DND-41 (cell line): ENCODE measurements around the gene CYP3A7.

Source experiments
- ATAC-seq: fragments of 200-7000 bp; cut with Tn5 transposase; 3 replicates; pipeline ENCODE4 v1.9.1; 2021; ENCODE audit warnings: low read depth; ENCODE audit not compliant: insufficient read depth
- DNase-seq: peaks from one replicate; pipeline ENCODE4 v3.0.0-alpha.2; 2020
- H2AFZ ChIP-seq: 2 replicates; pipeline ENCODE4 v1.6.0; 2012; ENCODE audit warnings: low read depth, low read length
- H3K27ac ChIP-seq: 2 replicates; pipeline ENCODE4 v1.5.1; 2012; ENCODE audit warnings: low read length, inconsistent platforms
- H3K27me3 ChIP-seq: fragments of 200-600 bp; sonication (generic); 2 replicates; pipeline ENCODE4 v1.6.0; 2012; ENCODE audit warnings: low read length, mild to moderate bottlenecking, inconsistent platforms; ENCODE audit not compliant: insufficient read depth, poor library complexity
- H3K36me3 ChIP-seq: 2 replicates; pipeline ENCODE4 v1.5.1; 2012; ENCODE audit warnings: low read length, inconsistent platforms; ENCODE audit not compliant: insufficient read depth
- H3K4me1 ChIP-seq: 2 replicates; pipeline ENCODE4 v1.5.1; 2012; ENCODE audit warnings: mild to moderate bottlenecking, low read length; ENCODE audit not compliant: insufficient read depth
- H3K4me2 ChIP-seq: 2 replicates; pipeline ENCODE4 v1.6.0; 2012; ENCODE audit warnings: mild to moderate bottlenecking, moderate library complexity, low read length, inconsistent platforms; ENCODE audit not compliant: insufficient read depth
- H3K4me3 ChIP-seq, 2 experiments: fragments of 200-600 bp in 1 of 2; shearing (Covaris generic) in 1 of 2; 2 replicates each; pipeline ENCODE4 v1.5.1; 2012 to 2016; ENCODE audit warnings: inconsistent platforms in 2 of 2, low read length in 2 of 2, mild to moderate bottlenecking in 2 of 2, low read depth in 1 of 2, moderate library complexity in 1 of 2
- H3K79me2 ChIP-seq: 2 replicates; pipeline ENCODE4 v1.6.0; 2012; ENCODE audit warnings: low read length, inconsistent platforms; ENCODE audit not compliant: insufficient read depth
- H3K9ac ChIP-seq: 2 replicates; pipeline ENCODE4 v1.6.0; 2012; ENCODE audit warnings: low read depth, mild to moderate bottlenecking, inconsistent platforms, low read length, moderate library complexity
- H3K9me3 ChIP-seq: 2 replicates; pipeline ENCODE4 v1.5.1; 2012; ENCODE audit warnings: low read length, moderate library complexity, mild to moderate bottlenecking, inconsistent platforms; ENCODE audit not compliant: insufficient read depth, severe bottlenecking
- H4K20me1 ChIP-seq: 2 replicates; pipeline ENCODE4 v1.6.0; 2012; ENCODE audit warnings: low read length; ENCODE audit not compliant: insufficient read depth
- EZH2 ChIP-seq: IDR thresholded peaks from 3 replicates; pipeline ENCODE4 v1.6.1; 2012; ENCODE audit warnings: borderline replicate concordance, low read depth, mild to moderate bottlenecking, moderate library complexity, low read length, inconsistent platforms; ENCODE audit not compliant: severe bottlenecking
- TF ChIP-seq, protein P1 (sequence below): IDR thresholded peaks from 2 replicates; pipeline ENCODE4 v1.5.1; 2012; ENCODE audit warnings: borderline replicate concordance, low read length, moderate library complexity, mild to moderate bottlenecking; ENCODE audit not compliant: poor library complexity, severe bottlenecking; ENCODE audit errors: extremely low read depth

Gene CYP3A7

DNA sequence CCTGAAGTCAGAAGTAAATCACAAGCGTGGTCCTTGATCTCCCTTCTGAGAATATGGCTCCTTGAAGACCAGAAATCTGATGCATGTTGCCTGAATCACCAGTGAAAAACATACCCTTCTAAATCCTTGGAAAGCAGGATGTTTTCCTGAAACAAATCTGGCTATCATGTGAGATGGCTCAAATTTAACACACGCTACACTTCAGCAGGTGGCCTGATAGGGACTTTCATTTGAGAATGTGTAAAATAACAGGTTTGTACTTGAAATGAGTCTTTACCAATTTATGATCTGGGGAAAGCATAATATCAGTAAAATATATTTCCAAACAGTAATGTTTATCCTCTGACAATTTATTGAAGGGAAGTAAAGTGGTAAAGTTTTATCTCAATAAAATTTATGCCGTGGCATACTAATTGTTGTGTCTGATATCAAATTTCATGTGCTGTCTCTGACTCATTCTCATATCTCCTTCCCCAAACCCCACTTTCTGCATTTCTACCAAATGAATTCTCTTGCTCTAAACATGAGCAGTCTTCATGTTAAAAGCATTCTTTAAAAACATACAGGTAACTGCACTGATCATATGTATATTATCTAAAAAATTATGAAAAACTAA, 31.6 kb upstream of the CYP3A7 start:
- H3K27me3 ChIP-seq: no peaks in the 10 kb centered on the region
- no peak overlapping the region for H3K9ac ChIP-seq
- no peak for ATAC-seq
- no peak overlapping the region for H3K27ac ChIP-seq
- H3K36me3 ChIP-seq: no peaks in the 10 kb centered on the region
- no peaks in the 10 kb centered on the region for H3K79me2 ChIP-seq
- H4K20me1 ChIP-seq: no peaks in the 10 kb centered on the region
- H3K4me2 ChIP-seq: no peak overlapping the region
- H3K4me3 ChIP-seq: no peak overlapping the region
- no peaks in the 10 kb centered on the region for H3K9me3 ChIP-seq
- H2AFZ ChIP-seq: no peak overlapping the region
- no peak for DNase-seq
- TF ChIP-seq, protein P1, sequence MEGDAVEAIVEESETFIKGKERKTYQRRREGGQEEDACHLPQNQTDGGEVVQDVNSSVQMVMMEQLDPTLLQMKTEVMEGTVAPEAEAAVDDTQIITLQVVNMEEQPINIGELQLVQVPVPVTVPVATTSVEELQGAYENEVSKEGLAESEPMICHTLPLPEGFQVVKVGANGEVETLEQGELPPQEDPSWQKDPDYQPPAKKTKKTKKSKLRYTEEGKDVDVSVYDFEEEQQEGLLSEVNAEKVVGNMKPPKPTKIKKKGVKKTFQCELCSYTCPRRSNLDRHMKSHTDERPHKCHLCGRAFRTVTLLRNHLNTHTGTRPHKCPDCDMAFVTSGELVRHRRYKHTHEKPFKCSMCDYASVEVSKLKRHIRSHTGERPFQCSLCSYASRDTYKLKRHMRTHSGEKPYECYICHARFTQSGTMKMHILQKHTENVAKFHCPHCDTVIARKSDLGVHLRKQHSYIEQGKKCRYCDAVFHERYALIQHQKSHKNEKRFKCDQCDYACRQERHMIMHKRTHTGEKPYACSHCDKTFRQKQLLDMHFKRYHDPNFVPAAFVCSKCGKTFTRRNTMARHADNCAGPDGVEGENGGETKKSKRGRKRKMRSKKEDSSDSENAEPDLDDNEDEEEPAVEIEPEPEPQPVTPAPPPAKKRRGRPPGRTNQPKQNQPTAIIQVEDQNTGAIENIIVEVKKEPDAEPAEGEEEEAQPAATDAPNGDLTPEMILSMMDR: no peak
- no peak for TF ChIP-seq EZH2
- peaks cover 8% of the 10 kb centered on the region; the same call in 1 of the 2 replicates for H3K4me1 ChIP-seq

DNA sequence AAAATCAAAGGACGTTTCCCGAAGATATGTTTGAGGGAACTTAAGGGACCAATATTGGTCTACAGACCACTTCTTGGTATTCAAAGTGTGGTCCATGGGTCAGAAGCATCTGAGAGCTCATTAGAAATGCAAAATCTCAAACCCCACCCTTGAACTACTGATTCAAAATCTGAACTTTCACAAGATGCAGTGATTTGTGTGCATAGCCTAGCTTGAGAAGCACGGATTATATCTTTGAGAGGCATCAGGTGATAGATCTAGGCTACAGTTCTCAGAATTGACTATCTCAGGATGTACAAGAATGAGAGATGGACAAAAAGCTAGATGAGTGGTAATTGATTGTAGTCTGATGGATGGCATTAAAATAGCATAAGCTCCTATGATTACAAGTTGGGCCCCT, 29.5 kb upstream of the CYP3A7 start:
- ATAC-seq (no peak), DNase-seq (no peak)
- no peaks in the 10 kb centered on the region for H4K20me1 ChIP-seq
- H3K9me3 ChIP-seq: no peaks in the 10 kb centered on the region
- TF ChIP-seq, protein P1: no peak
- no peak for TF ChIP-seq EZH2
- H2AFZ ChIP-seq: no peak overlapping the region
- H3K79me2 ChIP-seq: no peaks in the 10 kb centered on the region
- H3K4me1 ChIP-seq: peaks cover 8% of the 10 kb centered on the region; the same call in 1 of the 2 replicates
- H3K9ac ChIP-seq: no peak overlapping the region
- no peaks in the 10 kb centered on the region for H3K36me3 ChIP-seq
- H3K27ac ChIP-seq: no peak overlapping the region
- no peaks in the 10 kb centered on the region for H3K27me3 ChIP-seq
- no peak overlapping the region for H3K4me2 ChIP-seq
- no peak overlapping the region for H3K4me3 ChIP-seq

DNA sequence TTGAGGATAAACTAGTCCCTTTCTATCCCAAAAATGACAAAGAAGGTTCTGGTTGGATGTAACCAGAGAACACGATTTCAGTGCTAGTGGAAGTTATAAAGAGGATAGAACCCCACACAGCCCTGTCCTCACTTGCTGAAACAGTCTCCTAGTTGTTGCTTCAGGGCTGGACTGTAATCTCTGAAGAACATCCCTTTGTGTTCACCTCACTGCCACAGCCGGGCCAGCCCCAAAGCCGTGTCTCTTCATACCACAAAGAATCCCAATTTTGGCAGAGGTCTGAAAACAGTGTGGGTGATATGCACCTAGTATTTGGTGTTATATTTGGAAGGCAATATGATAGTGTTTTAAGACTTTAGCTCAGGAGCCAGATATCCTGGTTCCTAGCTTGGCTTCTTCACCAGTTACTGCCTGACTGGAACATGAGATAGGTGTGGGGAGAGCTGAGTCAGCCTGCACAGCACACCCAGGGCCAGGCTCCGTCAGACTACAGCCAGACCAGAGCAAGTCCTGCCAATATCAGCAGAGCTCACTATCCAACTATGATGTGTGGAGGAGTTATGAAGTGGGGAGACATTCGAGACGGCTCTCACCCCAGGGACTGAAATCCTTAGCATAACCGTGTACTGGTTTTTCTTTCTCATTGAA, 27.8 kb upstream of the CYP3A7 start:
- Histone ChIP-seq H3K9ac (no peak overlapping the region), H3K4me2 (no peak overlapping the region), H2AFZ (no peak overlapping the region), H4K20me1 (no peaks in the 10 kb centered on the region), H3K9me3 (no peaks in the 10 kb centered on the region), H3K4me3 (no peak overlapping the region), H3K27ac (no peak overlapping the region), H3K27me3 (no peaks in the 10 kb centered on the region), H3K4me1 (peaks cover 4% of the 10 kb centered on the region; the same call in 1 of the 2 replicates), H3K79me2 (no peaks in the 10 kb centered on the region), H3K36me3 (no peaks in the 10 kb centered on the region)
- TF ChIP-seq, protein P1: no peak
- TF ChIP-seq EZH2: no peak
- DNase-seq (no peak), ATAC-seq (no peak)

DNA sequence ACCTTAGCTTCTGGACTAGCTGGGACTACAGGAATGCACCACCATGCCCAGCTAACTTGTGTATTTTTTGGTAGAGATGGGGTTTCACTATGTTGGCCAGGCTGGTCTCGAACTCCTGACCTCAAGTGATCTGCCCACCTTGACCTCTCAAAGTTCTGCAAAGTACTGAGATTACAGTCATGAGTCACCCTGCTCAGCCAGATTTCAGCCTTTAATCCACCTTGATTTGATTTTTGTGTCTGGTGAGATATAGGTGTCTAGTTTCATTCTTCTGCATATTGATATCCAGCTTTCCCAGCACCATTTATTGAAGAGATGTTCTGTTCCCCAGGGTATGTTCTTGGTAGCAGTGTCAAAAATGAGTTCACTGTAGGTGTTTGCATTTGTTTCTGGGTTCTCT, 20.1 kb upstream of the CYP3A7 start:
- Histone ChIP-seq H3K4me2 (no peak overlapping the region), H3K4me1 (no peaks in the 10 kb centered on the region), H2AFZ (no peak overlapping the region), H4K20me1 (no peaks in the 10 kb centered on the region), H3K27ac (no peak overlapping the region), H3K9me3 (no peaks in the 10 kb centered on the region), H3K79me2 (no peaks in the 10 kb centered on the region), H3K27me3 (no peaks in the 10 kb centered on the region), H3K36me3 (no peaks in the 10 kb centered on the region), H3K4me3 (no peak overlapping the region), H3K9ac (no peak overlapping the region)
- DNase-seq: no peak
- no peak for ATAC-seq
- TF ChIP-seq, protein P1: no peak
- TF ChIP-seq EZH2: no peak
